Lung (tissue), 12 donors: ENCODE data around the gene CORO2A. TPM values are rescaled to one million over a fixed set of nuclear protein-coding genes. Genes with fewer than 3 reads are reported as not detected.

Experiments
- ATAC-seq: fragments of 200-7000 bp; cut with Tn5 transposase; one replicate; pipeline ENCODE4 v1.9.1; 2020; ENCODE audit warnings: moderate number of reproducible peaks; ENCODE audit not compliant: insufficient read depth, low FRiP score
- DNase-seq, 3 donors: peaks; one replicate each; pipeline ENCODE4 v3.0.0-alpha.2; 2013 to 2017
- H3K27ac ChIP-seq, 2 donors: one replicate each; pipeline ENCODE4 v1.5.1; 2013; ENCODE audit warnings: mild to moderate bottlenecking in 2 of 2, moderate library complexity in 2 of 2, control low read depth in 1 of 2, inconsistent platforms in 1 of 2, low read depth in 1 of 2, low read length in 1 of 2
- H3K27me3 ChIP-seq, 3 donors: one replicate each; pipeline ENCODE4 v1.5.1; 2013; ENCODE audit warnings: low read length in 2 of 3; ENCODE audit not compliant: control insufficient read depth in 3 of 3, insufficient read depth in 3 of 3
- H3K36me3 ChIP-seq, 4 donors: one replicate each; pipeline ENCODE4 v1.5.1; 2013; ENCODE audit warnings: low read length in 4 of 4, mild to moderate bottlenecking in 1 of 4, moderate library complexity in 1 of 4; ENCODE audit not compliant: control insufficient read depth in 4 of 4, insufficient read depth in 4 of 4
- H3K4me1 ChIP-seq, 5 donors: one replicate each; pipeline ENCODE4 v1.5.1; 2013; ENCODE audit warnings: low read length in 5 of 5, mild to moderate bottlenecking in 2 of 5, moderate library complexity in 1 of 5; ENCODE audit not compliant: control insufficient read depth in 5 of 5, insufficient read depth in 5 of 5
- H3K4me3 ChIP-seq: one replicate; pipeline ENCODE4 v1.5.1; 2013; ENCODE audit warnings: mild to moderate bottlenecking, control low read depth, moderate library complexity
- H3K9ac ChIP-seq, 2 donors: one replicate each; pipeline ENCODE4 v1.5.1; 2013; ENCODE audit warnings: low read length in 2 of 2, control low read depth in 1 of 2; ENCODE audit not compliant: insufficient read depth in 1 of 2
- H3K9me3 ChIP-seq, 4 donors: one replicate each; pipeline ENCODE4 v1.5.1; 2013; ENCODE audit warnings: low read length in 3 of 4, mild to moderate bottlenecking in 1 of 4, moderate library complexity in 1 of 4; ENCODE audit not compliant: control insufficient read depth in 4 of 4, insufficient read depth in 3 of 4
- WGBS, 2 donors: extraction: QIAGEN DNeasy Blood & Tissue Kit; methylation state at CpG; one replicate each; pipeline ENCODE4 v1.1.7; 2013; 5-methylcytosine and 5-hydroxymethylcytosine counted together
- polyA plus RNA-seq, 2 donors: library from polyadenylated mRNA; stranded (reverse); fragments of 200-250 nt; gene quantifications; one replicate each; pipeline ENCODE4 v1.2.1, GENCODE V29; 2013
- total RNA-seq, 2 donors: library from RNA; depleted of rRNA in 1 of 2; stranded (reverse); fragments of >200 nt in 1 of 2; gene quantifications; one replicate each; pipeline ENCODE4 v1.2.1, GENCODE V29; 2014 to 2021
- TF ChIP-seq, protein P1 (sequence below): IDR thresholded peaks from 2 replicates; pipeline ENCODE4 v1.5.1; 2012; ENCODE audit warnings: mild to moderate bottlenecking; ENCODE audit errors: control extremely low read depth, extremely low read depth
- donor health status: control.
- donor health status: control.
- donor health status: Bipolar disorder and iron deficiency.
- donor health status: healthy.
- donor health status: DM: yes; HTN: yes; CAD: no.

The CORO2A gene
- total and polyA plus RNA-seq, 4 donors = 6.8 to 22.3 (median 14.7) TPM

DNA sequence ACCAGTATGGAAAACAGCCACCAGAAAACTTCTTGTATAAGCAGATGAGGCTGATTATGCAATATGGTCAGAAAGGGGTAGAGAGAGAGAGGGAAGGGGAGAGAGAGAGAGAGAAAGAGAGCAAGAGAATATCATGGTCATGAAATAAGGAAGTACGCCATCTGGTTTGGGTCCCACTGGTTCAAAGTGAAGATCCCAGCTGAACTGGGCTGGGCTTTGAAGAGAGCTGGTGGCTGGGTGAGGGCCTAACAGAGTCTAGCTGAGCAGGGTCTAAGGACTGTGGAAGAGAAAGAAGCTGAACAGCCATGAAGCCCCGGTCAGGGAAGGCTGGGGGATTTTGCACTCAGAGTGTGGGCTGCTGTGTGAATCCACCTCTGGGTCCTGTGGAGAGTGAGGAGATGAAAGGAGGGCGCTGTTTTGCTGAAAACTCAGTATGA is 88.0 kb downstream of the CORO2A start:
- Histone ChIP-seq H3K9ac (no peak overlapping the region), H3K36me3 (peaks cover 0 to 10% (median 5%) of the 10 kb centered on the region in 4 donors), H3K27ac (peak overlapping the region in 1 of 2 donors; percentile 45), H3K27me3 (no peaks in the 10 kb centered on the region), H3K4me3 (no peak overlapping the region), H3K4me1 (peaks cover 0 to 9% (median 0%) of the 10 kb centered on the region in 5 donors), H3K9me3 (peaks cover 0 to 4% (median 1%) of the 10 kb centered on the region in 4 donors)
- TF ChIP-seq, protein P1, sequence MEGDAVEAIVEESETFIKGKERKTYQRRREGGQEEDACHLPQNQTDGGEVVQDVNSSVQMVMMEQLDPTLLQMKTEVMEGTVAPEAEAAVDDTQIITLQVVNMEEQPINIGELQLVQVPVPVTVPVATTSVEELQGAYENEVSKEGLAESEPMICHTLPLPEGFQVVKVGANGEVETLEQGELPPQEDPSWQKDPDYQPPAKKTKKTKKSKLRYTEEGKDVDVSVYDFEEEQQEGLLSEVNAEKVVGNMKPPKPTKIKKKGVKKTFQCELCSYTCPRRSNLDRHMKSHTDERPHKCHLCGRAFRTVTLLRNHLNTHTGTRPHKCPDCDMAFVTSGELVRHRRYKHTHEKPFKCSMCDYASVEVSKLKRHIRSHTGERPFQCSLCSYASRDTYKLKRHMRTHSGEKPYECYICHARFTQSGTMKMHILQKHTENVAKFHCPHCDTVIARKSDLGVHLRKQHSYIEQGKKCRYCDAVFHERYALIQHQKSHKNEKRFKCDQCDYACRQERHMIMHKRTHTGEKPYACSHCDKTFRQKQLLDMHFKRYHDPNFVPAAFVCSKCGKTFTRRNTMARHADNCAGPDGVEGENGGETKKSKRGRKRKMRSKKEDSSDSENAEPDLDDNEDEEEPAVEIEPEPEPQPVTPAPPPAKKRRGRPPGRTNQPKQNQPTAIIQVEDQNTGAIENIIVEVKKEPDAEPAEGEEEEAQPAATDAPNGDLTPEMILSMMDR = no peak
- DNase-seq = no peak
- WGBS, 2 donors = 69 to 77% methylated on average over 3 of the region's 3 CpGs
- ATAC-seq = no peak

GRCh38 chr9:98101868-98102273 is 90.6 kb downstream of the CORO2A start:
- TF ChIP-seq, protein P1 = no peak
- WGBS, 2 donors = 22 to 31% methylated on average over 6 of the region's 6 CpGs
- Histone ChIP-seq H3K36me3 (peaks cover 0 to 5% (median 3%) of the 10 kb centered on the region in 4 donors), H3K4me3 (no peak overlapping the region), H3K9me3 (peaks cover 0 to 3% (median under 1%) of the 10 kb centered on the region in 4 donors), H3K4me1 (peaks cover 0 to 7% (median 0%) of the 10 kb centered on the region in 5 donors), H3K9ac (no peak overlapping the region), H3K27me3 (no peaks in the 10 kb centered on the region), H3K27ac (peak overlapping the region in 1 of 2 donors; percentile 50)
- ATAC-seq (peak; percentile 63), DNase-seq (peak in 1 of 3 donors; percentile 42)

DNA sequence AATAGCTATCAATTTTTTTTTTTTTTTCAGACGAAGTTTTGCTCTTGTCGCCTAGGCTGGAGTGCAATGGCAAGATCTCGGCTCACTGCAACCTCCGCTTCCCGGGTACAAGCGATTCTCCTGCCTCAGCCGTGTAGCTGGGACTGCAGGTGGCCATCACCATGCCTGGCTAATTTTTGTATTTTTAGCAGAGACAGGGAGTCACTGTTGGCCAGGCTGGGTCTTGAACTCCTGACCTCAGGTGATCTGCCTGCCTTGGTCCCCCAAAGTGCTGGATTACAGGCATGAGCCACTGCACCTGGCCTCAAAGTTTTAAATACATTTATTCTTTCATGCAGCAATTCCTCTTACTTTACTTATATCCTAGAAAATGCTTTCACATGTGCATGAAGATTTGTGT is 91.0 kb downstream of the CORO2A start:
- Histone ChIP-seq H3K36me3 (peaks cover 0 to 5% (median 3%) of the 10 kb centered on the region in 4 donors), H3K4me1 (peaks cover 0 to 7% (median 0%) of the 10 kb centered on the region in 5 donors), H3K27ac (peak overlapping the region in 1 of 2 donors; percentile 45), H3K9ac (no peak overlapping the region), H3K27me3 (no peaks in the 10 kb centered on the region), H3K9me3 (peaks cover 0 to 3% (median 0%) of the 10 kb centered on the region in 4 donors), H3K4me3 (no peak overlapping the region)
- TF ChIP-seq, protein P1 = no peak
- WGBS, 2 donors = 88% methylated on average over 7 of the region's 7 CpGs
- no peak for DNase-seq
- ATAC-seq = no peak

DNA sequence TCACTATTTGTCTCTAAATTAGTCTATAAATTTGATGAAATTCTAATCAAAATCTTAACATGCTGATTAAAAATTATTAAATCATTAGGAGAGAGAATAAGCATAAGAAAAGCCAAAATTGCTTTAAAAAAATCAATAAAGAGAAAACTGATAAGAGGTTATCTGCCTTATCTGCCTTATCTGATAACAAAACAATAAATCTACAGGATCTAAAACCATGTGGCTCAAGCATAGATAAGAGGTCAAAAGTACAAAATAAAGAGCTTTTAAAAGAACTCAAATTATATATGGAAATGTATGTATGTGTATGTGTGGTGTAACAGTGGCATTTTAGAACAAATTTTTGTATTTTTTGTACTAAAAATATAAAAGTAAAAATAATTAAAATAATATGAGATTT is 92.0 kb downstream of the CORO2A start:
- H3K4me1 ChIP-seq = peaks cover 0 to 7% (median 0%) of the 10 kb centered on the region in 5 donors

More for the DNA sequence above, 92.0 kb downstream of the CORO2A start:
- H3K27me3 ChIP-seq = no peaks in the 10 kb centered on the region
- H3K9me3 ChIP-seq = peaks cover 0 to 3% (median 0%) of the 10 kb centered on the region in 4 donors
- DNase-seq (no peak), ATAC-seq (no peak)
- H3K9ac ChIP-seq = no peak overlapping the region
- no peak overlapping the region for H3K27ac ChIP-seq
- peaks cover 0 to 13% (median 3%) of the 10 kb centered on the region in 4 donors for H3K36me3 ChIP-seq
- H3K4me3 ChIP-seq = no peak overlapping the region
- TF ChIP-seq, protein P1 = no peak
